ENCODE measurements around the gene CLDND1. TPM values are rescaled to one million over a fixed set of nuclear protein-coding genes. Genes with fewer than 3 reads are reported as not detected.

Gene CLDND1
- total and polyA plus RNA-seq, 4 donors, result 21.8 to 55.5 (median 37.1) TPM

DNA sequence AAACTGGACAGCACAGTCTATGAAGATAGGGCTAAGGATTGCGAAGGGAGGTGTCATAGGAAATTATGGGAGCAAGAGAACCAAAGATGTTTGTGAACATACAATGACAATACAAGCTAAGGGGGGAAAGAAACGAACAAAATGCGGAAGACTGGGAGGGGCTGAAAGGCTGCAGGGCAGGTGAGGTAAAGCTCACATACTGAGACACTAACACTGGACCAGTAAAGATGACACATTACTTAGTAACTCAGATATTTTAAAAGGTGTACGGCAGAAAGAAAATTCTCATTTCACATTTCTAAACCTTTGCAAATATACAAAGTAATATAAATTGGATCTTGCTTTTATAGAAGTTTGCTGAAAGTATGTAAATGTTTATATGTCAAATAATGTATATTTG is 10.1 kb downstream of the CLDND1 start:
- no peak for DNase-seq (ENCODE audit: low spot score)
- peaks cover 3 to 12% (median 8%) of the 10 kb centered on the region in 4 donors for H3K36me3 ChIP-seq (ENCODE audit: control insufficient read depth in 4 of 4, insufficient read depth in 3 of 4, low read depth in 1 of 4, low read length in 3 of 4)
- H3K9me3 ChIP-seq (ENCODE audit: control insufficient read depth in 4 of 4, low read length in 3 of 4), result no peaks in the 10 kb centered on the region
- no peaks in the 10 kb centered on the region for H3K27me3 ChIP-seq (ENCODE audit: control insufficient read depth in 4 of 4, insufficient read depth in 4 of 4, low read length in 3 of 4)
- H3K4me1 ChIP-seq (ENCODE audit: control insufficient read depth in 4 of 4, insufficient read depth in 4 of 4, low read length in 3 of 4), result no peaks in the 10 kb centered on the region
- TF ChIP-seq NR2F2 (IDR thresholded peaks at IDR 0.05) (no peak), TAF1 (conservative IDR thresholded peaks at IDR 0.05) (no peak), SP1 (IDR thresholded peaks at IDR 0.05) (no peak), FOXA2 (IDR thresholded peaks at IDR 0.05) (no peak), EGR1 (IDR thresholded peaks at IDR 0.05; ENCODE audit: low read depth in 2 of 2) (no peak), YY1 (IDR thresholded peaks at IDR 0.05) (no peak), JUND (IDR thresholded peaks at IDR 0.05) (no peak), FOXA1 (IDR thresholded peaks at IDR 0.05) (no peak)
- TF ChIP-seq, protein P1, sequence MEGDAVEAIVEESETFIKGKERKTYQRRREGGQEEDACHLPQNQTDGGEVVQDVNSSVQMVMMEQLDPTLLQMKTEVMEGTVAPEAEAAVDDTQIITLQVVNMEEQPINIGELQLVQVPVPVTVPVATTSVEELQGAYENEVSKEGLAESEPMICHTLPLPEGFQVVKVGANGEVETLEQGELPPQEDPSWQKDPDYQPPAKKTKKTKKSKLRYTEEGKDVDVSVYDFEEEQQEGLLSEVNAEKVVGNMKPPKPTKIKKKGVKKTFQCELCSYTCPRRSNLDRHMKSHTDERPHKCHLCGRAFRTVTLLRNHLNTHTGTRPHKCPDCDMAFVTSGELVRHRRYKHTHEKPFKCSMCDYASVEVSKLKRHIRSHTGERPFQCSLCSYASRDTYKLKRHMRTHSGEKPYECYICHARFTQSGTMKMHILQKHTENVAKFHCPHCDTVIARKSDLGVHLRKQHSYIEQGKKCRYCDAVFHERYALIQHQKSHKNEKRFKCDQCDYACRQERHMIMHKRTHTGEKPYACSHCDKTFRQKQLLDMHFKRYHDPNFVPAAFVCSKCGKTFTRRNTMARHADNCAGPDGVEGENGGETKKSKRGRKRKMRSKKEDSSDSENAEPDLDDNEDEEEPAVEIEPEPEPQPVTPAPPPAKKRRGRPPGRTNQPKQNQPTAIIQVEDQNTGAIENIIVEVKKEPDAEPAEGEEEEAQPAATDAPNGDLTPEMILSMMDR (IDR thresholded peaks at IDR 0.05; ENCODE audit: low read depth, low read length, missing input control), result no peak
- TF ChIP-seq, protein P2, sequence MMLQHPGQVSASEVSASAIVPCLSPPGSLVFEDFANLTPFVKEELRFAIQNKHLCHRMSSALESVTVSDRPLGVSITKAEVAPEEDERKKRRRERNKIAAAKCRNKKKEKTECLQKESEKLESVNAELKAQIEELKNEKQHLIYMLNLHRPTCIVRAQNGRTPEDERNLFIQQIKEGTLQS (IDR thresholded peaks at IDR 0.05), result no peak
- TF ChIP-seq, protein P3, sequence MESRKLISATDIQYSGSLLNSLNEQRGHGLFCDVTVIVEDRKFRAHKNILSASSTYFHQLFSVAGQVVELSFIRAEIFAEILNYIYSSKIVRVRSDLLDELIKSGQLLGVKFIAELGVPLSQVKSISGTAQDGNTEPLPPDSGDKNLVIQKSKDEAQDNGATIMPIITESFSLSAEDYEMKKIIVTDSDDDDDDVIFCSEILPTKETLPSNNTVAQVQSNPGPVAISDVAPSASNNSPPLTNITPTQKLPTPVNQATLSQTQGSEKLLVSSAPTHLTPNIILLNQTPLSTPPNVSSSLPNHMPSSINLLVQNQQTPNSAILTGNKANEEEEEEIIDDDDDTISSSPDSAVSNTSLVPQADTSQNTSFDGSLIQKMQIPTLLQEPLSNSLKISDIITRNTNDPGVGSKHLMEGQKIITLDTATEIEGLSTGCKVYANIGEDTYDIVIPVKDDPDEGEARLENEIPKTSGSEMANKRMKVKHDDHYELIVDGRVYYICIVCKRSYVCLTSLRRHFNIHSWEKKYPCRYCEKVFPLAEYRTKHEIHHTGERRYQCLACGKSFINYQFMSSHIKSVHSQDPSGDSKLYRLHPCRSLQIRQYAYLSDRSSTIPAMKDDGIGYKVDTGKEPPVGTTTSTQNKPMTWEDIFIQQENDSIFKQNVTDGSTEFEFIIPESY (IDR thresholded peaks at IDR 0.05), result no peak
- no peak overlapping the region for H3K27ac ChIP-seq (ENCODE audit: low read depth in 1 of 2, low read length in 2 of 2)
- WGBS, result 97% methylated on average over 4 of the region's 4 CpGs
- no peak overlapping the region for H3K9ac ChIP-seq (ENCODE audit: low read depth in 1 of 2, low read length in 2 of 2)
- H3K4me3 ChIP-seq (ENCODE audit: low read depth in 1 of 3, low read length in 3 of 3), result no peak overlapping the region

DNA sequence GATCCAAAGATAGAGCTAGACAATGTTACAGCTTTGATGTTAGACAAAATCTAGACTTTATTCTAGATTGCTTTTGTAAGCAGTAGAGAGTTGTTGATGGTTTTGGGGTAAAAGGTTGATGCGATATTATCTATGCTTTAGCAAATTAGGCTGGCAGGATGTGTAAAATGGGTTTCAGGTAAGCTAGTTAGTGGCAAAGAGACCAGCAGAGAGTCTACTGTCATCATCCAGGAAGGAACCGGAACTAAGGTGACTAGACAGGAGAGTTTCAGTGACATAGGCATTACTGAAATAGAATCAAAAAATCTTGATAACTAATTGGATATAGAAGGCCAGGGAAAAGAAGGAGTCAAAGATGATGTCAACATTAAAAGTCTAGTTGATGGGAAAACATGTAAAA is 14.1 kb downstream of the CLDND1 start:
- DNase-seq (ENCODE audit: low spot score), result no peak
- Histone ChIP-seq H3K4me3 (ENCODE audit: low read depth in 1 of 3, low read length in 3 of 3) (no peak overlapping the region), H3K27me3 (ENCODE audit: control insufficient read depth in 4 of 4, insufficient read depth in 4 of 4, low read length in 3 of 4) (no peaks in the 10 kb centered on the region), H3K9ac (ENCODE audit: low read depth in 1 of 2, low read length in 2 of 2) (no peak overlapping the region), H3K9me3 (ENCODE audit: control insufficient read depth in 4 of 4, low read length in 3 of 4) (peaks cover 0 to 1% (median 0%) of the 10 kb centered on the region in 4 donors), H3K27ac (ENCODE audit: low read depth in 1 of 2, low read length in 2 of 2) (no peak overlapping the region), H3K4me1 (ENCODE audit: control insufficient read depth in 4 of 4, insufficient read depth in 4 of 4, low read length in 3 of 4) (no peaks in the 10 kb centered on the region), H3K36me3 (ENCODE audit: control insufficient read depth in 4 of 4, insufficient read depth in 3 of 4, low read depth in 1 of 4, low read length in 3 of 4) (no peaks in the 10 kb centered on the region)
- TF ChIP-seq, protein P1 (IDR thresholded peaks at IDR 0.05; ENCODE audit: low read depth, low read length, missing input control), result no peak
- TF ChIP-seq TAF1 (conservative IDR thresholded peaks at IDR 0.05) (no peak), HNF4G (IDR thresholded peaks at IDR 0.05) (no peak), JUND (IDR thresholded peaks at IDR 0.05) (no peak), NR2F2 (IDR thresholded peaks at IDR 0.05) (no peak), EGR1 (IDR thresholded peaks at IDR 0.05; ENCODE audit: low read depth in 2 of 2) (no peak), HNF4A (conservative IDR thresholded peaks at IDR 0.05) (no peak), RAD21 (IDR thresholded peaks at IDR 0.05) (no peak), RXRA (IDR thresholded peaks at IDR 0.05) (no peak), SP1 (IDR thresholded peaks at IDR 0.05) (no peak), FOXA1 (IDR thresholded peaks at IDR 0.05) (no peak)
- TF ChIP-seq, protein P4, sequence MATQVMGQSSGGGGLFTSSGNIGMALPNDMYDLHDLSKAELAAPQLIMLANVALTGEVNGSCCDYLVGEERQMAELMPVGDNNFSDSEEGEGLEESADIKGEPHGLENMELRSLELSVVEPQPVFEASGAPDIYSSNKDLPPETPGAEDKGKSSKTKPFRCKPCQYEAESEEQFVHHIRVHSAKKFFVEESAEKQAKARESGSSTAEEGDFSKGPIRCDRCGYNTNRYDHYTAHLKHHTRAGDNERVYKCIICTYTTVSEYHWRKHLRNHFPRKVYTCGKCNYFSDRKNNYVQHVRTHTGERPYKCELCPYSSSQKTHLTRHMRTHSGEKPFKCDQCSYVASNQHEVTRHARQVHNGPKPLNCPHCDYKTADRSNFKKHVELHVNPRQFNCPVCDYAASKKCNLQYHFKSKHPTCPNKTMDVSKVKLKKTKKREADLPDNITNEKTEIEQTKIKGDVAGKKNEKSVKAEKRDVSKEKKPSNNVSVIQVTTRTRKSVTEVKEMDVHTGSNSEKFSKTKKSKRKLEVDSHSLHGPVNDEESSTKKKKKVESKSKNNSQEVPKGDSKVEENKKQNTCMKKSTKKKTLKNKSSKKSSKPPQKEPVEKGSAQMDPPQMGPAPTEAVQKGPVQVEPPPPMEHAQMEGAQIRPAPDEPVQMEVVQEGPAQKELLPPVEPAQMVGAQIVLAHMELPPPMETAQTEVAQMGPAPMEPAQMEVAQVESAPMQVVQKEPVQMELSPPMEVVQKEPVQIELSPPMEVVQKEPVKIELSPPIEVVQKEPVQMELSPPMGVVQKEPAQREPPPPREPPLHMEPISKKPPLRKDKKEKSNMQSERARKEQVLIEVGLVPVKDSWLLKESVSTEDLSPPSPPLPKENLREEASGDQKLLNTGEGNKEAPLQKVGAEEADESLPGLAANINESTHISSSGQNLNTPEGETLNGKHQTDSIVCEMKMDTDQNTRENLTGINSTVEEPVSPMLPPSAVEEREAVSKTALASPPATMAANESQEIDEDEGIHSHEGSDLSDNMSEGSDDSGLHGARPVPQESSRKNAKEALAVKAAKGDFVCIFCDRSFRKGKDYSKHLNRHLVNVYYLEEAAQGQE (IDR thresholded peaks at IDR 0.05), result no peak
- TF ChIP-seq, protein P5, sequence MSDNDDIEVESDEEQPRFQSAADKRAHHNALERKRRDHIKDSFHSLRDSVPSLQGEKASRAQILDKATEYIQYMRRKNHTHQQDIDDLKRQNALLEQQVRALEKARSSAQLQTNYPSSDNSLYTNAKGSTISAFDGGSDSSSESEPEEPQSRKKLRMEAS (IDR thresholded peaks at IDR 0.05), result no peak
- TF ChIP-seq, protein P2 (IDR thresholded peaks at IDR 0.05), result no peak
- WGBS, result 96% methylated on average over 2 of the region's 2 CpGs

Data from liver (tissue), 9 donors.